ENCODE data around the gene CBS. TPM values are rescaled to one million over a fixed set of nuclear protein-coding genes. Genes with fewer than 3 reads are reported as not detected.

CBS gene
- 16.2 and 49.2 TPM in 2 replicates for total RNA-seq

DNA sequence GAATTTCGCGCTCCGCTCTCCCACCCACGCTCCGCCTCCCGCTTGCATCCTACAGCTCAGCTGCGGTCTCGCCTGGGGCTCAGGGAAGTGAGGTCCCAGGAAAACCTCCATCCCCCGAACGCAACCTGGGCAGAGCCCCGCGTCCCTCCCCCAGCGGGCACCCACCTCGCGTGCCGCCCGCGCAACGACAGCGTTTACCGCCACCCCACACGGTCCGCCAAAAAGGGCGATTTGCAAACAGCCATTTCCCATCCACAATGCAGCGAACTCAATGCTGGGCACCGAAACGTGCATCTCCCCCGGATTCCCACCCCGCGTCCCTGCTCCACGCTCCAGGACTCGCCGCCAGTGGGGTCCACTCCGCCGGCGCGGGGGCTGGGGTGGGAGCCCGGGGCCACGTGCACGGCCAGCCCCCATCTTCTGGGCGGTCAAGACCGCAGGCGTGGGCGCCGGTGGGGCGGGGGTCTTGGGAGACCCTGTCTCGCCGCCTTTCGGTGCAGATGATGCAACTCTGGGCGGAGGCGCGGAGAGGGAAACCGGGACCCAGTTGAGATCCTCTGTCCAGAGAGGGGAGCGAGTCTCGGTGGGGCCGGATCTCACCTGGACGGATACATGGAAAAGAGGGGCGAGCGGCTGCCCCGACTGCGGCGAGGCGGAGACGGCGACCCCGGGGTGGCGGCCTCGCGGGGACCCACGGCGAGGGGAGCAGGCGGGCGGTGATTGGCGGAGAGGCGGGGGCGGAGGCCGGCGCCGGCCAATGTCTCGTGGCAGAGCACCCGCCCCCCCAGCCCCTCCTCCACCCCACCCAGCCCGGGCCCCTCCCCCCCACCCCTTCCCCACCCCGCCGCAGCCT lies at the start of gene CBS:
Gene CBS, minus strand, starts transcription at position 666 of the 853 bp plus-strand sequence. CDS start 3,642 bp downstream, outside the sequence.

DNA sequence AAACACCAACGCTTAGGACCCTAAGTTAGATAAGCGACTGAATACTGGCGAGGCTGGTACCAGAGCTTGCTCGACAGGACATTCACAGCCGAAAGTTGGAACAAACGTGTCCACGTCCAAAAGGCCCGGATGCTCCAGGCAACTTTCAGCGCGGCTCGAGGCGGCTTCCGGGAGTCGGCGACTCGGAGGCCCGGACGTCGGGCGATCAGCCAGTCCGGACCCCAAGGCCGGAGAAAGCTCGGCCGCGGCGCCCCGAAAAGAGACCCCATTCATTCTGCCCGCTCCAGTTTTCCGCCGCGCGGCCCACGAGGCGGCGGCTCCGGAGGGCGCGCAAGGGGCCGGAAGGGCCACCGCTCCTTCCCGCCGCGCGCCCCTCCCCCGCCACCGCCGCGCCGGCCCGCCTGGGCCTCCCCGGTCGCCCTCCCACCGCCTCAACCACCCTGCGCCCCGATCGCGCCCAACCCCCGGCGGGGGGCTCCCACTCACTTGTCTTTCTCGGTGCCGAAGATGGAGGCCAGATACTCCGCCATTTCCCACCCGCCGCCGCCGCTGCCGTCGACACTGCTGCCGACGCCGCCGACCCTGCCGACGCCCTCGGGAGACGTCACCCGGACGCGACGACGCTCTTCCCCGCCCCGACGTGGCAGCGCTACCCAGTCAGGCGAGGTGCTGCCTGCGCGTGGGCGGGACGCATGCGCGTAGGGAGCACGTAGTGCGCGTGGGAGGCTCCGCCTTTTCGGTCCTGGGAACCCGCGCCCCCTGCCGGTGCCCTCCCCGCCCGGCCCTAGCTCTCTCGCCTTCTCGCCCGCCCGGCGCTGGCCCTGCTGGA lies 31.5 kb upstream of the CBS start, which contains the start of gene U2AF1:
Gene U2AF1, minus strand, starts transcription at position 606 of the 829 bp plus-strand sequence. Its CDS starts 76 bp downstream, at position 530.

Other genes starting within 250 kb of the CBS start
- 6.2 and 12.2 TPM in 2 replicates for gene WDR4, start 196.3 kb downstream of the CBS start, total RNA-seq
- gene NDUFV3, start 182.5 kb downstream of the CBS start, total RNA-seq = 41.7 and 47.2 TPM in 2 replicates
- 0.80 TPM in 1 of 2 replicates, not detected in the other for gene ERVH48-1, start 150.2 kb downstream of the CBS start, total RNA-seq
- gene PKNOX1, start 101.3 kb downstream of the CBS start, total RNA-seq = 6.6 and 15.6 TPM in 2 replicates
- gene U2AF1, start 31.7 kb upstream of the CBS start, total RNA-seq = 17.4 and 41.0 TPM in 2 replicates
- not detected in 2 replicates for gene CRYAA, start 93.2 kb upstream of the CBS start, total RNA-seq

All from hair follicular keratinocyte (primary cell).